Osteoblast (primary cell): ENCODE measurements around the gene TTC33. TPM values are rescaled to one million over a fixed set of nuclear protein-coding genes. Genes with fewer than 3 reads are reported as not detected.

Experiments
- DNase-seq: peaks from one replicate; pipeline ENCODE4 v3.0.0; 2011; ENCODE audit warnings: low spot score, mixed read lengths; ENCODE audit not compliant: insufficient read length; ENCODE audit errors: missing footprints
- H2AFZ ChIP-seq: 2 replicates; pipeline ENCODE4 v1.6.0; 2011; ENCODE audit warnings: mild to moderate bottlenecking, low read length
- H3K27ac ChIP-seq: 2 replicates; pipeline ENCODE4 v1.5.1; 2011; ENCODE audit warnings: mild to moderate bottlenecking, low read depth, low read length, moderate library complexity
- H3K27me3 ChIP-seq: 2 replicates; pipeline ENCODE4 v1.6.0; 2012; ENCODE audit warnings: mild to moderate bottlenecking, control low read depth, inconsistent platforms, low read length, moderate library complexity; ENCODE audit not compliant: insufficient read depth
- H3K36me3 ChIP-seq: 2 replicates; pipeline ENCODE4 v1.5.1; 2011; ENCODE audit warnings: mild to moderate bottlenecking, low read length, control low read depth, moderate library complexity; ENCODE audit not compliant: insufficient read depth
- H3K4me1 ChIP-seq: 2 replicates; pipeline ENCODE4 v1.5.1; 2011; ENCODE audit warnings: mild to moderate bottlenecking, low read length, control low read depth, moderate library complexity; ENCODE audit not compliant: insufficient read depth
- H3K4me2 ChIP-seq: 2 replicates; pipeline ENCODE4 v1.6.0; 2011; ENCODE audit warnings: mild to moderate bottlenecking, low read length; ENCODE audit not compliant: insufficient read depth
- H3K4me3 ChIP-seq: fragments of 200-600 bp; sonication (generic); 3 replicates; pipeline ENCODE4 v1.5.1; 2012; ENCODE audit warnings: mild to moderate bottlenecking, low read length, inconsistent platforms; ENCODE audit not compliant: insufficient read depth
- H3K79me2 ChIP-seq: 2 replicates; pipeline ENCODE4 v1.6.0; 2012; ENCODE audit warnings: mild to moderate bottlenecking, low read length, control low read depth, inconsistent platforms; ENCODE audit not compliant: insufficient read depth
- H3K9me3 ChIP-seq: 2 replicates; pipeline ENCODE4 v1.5.1; 2011; ENCODE audit warnings: low read depth, low read length, control low read depth
- H4K20me1 ChIP-seq: 2 replicates; pipeline ENCODE4 v1.6.0; 2012; ENCODE audit warnings: mild to moderate bottlenecking, low read length, control low read depth; ENCODE audit not compliant: insufficient read depth
- total RNA-seq: library from RNA; depleted of rRNA; stranded (reverse); fragments of >200 nt; gene quantifications from 2 replicates; pipeline ENCODE4 v1.2.3, GENCODE V29; 2012
- TF ChIP-seq, protein P1 (sequence below): IDR thresholded peaks from 2 replicates; pipeline ENCODE4 v1.5.1; 2011; ENCODE audit warnings: mild to moderate bottlenecking, low read depth, low read length, moderate library complexity; ENCODE audit errors: extremely low read depth

TTC33 gene
- total RNA-seq, 1 donor: 14.5 TPM

DNA sequence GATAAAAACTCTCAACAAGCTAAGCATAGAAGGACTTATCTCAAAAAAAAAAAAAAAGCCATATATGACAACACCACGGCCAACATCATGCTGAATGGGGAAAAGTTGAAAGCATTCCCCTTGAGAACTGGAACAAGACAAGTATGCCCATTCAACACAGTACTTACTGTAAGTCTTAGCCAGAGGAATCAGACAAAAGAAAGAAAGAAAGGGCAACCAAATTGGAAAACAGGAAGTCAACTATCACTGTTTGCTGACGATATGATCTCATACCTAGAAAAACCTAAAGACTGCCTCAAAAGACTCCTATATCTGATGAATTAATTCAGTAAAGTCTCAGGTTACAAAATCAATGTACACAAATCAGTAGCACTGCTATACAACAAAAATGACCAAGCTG is 100.6 kb downstream of the TTC33 start:
- H3K9me3 ChIP-seq: no peaks in the 10 kb centered on the region
- no peak overlapping the region for H3K4me2 ChIP-seq
- TF ChIP-seq, protein P1, sequence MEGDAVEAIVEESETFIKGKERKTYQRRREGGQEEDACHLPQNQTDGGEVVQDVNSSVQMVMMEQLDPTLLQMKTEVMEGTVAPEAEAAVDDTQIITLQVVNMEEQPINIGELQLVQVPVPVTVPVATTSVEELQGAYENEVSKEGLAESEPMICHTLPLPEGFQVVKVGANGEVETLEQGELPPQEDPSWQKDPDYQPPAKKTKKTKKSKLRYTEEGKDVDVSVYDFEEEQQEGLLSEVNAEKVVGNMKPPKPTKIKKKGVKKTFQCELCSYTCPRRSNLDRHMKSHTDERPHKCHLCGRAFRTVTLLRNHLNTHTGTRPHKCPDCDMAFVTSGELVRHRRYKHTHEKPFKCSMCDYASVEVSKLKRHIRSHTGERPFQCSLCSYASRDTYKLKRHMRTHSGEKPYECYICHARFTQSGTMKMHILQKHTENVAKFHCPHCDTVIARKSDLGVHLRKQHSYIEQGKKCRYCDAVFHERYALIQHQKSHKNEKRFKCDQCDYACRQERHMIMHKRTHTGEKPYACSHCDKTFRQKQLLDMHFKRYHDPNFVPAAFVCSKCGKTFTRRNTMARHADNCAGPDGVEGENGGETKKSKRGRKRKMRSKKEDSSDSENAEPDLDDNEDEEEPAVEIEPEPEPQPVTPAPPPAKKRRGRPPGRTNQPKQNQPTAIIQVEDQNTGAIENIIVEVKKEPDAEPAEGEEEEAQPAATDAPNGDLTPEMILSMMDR: no peak
- no peak overlapping the region for H2AFZ ChIP-seq
- DNase-seq: no peak
- H3K79me2 ChIP-seq: no peaks in the 10 kb centered on the region
- H3K4me3 ChIP-seq: no peak overlapping the region
- H4K20me1 ChIP-seq: no peaks in the 10 kb centered on the region
- H3K27me3 ChIP-seq: no peaks in the 10 kb centered on the region
- H3K4me1 ChIP-seq: no peaks in the 10 kb centered on the region
- H3K36me3 ChIP-seq: no peaks in the 10 kb centered on the region
- H3K27ac ChIP-seq: no peak overlapping the region

DNA sequence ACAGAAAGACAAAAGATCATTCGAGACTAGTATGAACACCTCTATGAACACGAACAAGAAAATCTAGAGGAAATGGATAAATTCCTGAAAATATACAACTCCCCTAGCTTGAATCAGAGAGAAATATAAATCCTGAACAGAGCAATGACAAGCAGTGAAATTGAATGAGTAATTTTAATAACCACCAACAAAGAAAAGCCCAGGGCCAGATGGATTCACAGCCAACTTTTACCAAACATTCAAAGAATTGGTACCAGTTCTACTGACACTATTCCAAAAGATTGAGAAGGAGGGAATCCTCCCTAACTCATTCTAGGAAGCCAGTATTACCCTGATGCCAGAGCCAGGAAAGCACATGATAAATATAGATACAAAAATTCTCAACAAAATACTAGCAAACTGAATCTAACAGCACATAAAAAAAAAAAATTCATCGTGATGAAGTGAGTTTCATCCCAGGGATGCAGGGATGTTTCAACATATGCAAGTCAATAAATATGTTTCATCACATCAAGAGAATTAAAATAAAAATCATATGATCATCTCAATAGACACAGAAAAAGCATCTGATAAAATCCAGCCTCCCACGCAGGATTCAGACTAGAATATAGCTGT is 101.3 kb downstream of the TTC33 start:
- Histone ChIP-seq H3K4me1 (no peaks in the 10 kb centered on the region), H3K27me3 (no peaks in the 10 kb centered on the region), H4K20me1 (no peaks in the 10 kb centered on the region), H3K9me3 (no peaks in the 10 kb centered on the region), H3K27ac (no peak overlapping the region), H3K36me3 (no peaks in the 10 kb centered on the region), H3K79me2 (no peaks in the 10 kb centered on the region), H3K4me3 (no peak overlapping the region), H2AFZ (no peak overlapping the region), H3K4me2 (peak overlapping the region; percentile 34)
- TF ChIP-seq, protein P1: no peak
- peak; percentile 46 for DNase-seq

DNA sequence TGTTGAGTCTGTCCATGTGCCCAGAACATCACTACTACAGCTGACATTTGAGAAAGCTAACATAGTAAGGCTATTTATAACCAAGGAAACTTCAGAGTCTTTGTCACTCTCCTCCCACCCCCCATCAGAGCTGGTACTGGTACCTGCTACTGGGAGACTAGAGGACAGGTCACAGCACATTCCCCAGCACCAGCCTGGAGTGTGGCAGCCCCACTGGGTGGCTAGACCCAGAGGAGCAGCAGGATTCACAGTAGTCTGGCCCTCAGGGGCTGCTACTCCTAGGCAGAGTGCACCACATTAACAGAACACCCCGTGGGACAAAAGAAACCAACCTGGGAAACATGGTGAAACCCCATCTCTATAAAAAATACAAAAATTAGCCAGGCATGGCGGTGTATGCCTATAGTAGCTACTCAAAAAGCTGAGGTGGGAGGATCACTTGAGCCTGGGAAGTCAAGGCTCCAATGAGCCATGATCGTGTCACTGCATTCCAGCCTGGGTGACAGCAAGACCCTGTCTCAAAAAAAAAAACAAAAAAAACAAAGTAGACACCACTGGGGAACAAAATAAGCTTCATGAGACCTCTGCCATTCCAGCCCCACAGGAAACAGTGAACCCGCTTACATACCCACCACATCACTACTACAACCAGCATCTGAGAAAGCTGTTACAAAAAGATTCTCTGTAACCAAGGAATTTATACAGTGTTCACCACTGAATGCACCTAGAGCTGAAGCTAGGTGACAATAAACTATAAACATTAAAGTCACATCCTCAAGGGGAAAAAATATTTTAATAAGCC is 102.3 kb downstream of the TTC33 start:
- H3K27ac ChIP-seq: no peak overlapping the region

More for the DNA sequence above, 102.3 kb downstream of the TTC33 start:
- peak; percentile 4 for DNase-seq
- Histone ChIP-seq H3K4me3 (no peak overlapping the region), H3K27me3 (no peaks in the 10 kb centered on the region), H2AFZ (no peak overlapping the region), H3K9me3 (no peaks in the 10 kb centered on the region), H3K4me1 (no peaks in the 10 kb centered on the region), H3K36me3 (no peaks in the 10 kb centered on the region), H3K79me2 (no peaks in the 10 kb centered on the region), H3K4me2 (no peak overlapping the region), H4K20me1 (no peaks in the 10 kb centered on the region)
- TF ChIP-seq, protein P1: no peak
